Fibroblast of lung (primary cell): ENCODE results near the gene IL31. TPM values are rescaled to one million over a fixed set of nuclear protein-coding genes. Genes with fewer than 3 reads are reported as not detected.

ENCODE experiments used
- DNase-seq, 2 donors: peaks; one replicate each; pipeline versions ENCODE4 v3.0.0 to v3.0.0-alpha.2; 2010; ENCODE audit warnings: low read depth in 2 of 2
- H2AFZ ChIP-seq: 2 replicates; pipeline ENCODE4 v1.5.1; 2012; ENCODE audit warnings: low read length, control low read depth, inconsistent platforms
- H3K27ac ChIP-seq: 2 replicates; pipeline ENCODE4 v1.5.1; 2011; ENCODE audit warnings: low read length, control low read depth; ENCODE audit not compliant: insufficient read depth
- H3K27me3 ChIP-seq: 2 replicates; pipeline ENCODE4 v1.5.1; 2011; ENCODE audit warnings: mild to moderate bottlenecking, low read length; ENCODE audit not compliant: control insufficient read depth, insufficient read depth
- H3K36me3 ChIP-seq: 2 replicates; pipeline ENCODE4 v1.5.1; 2011; ENCODE audit warnings: low read length; ENCODE audit not compliant: control insufficient read depth, insufficient read depth
- H3K4me1 ChIP-seq: 2 replicates; pipeline ENCODE4 v1.5.1; 2011; ENCODE audit warnings: low read length; ENCODE audit not compliant: control insufficient read depth, insufficient read depth; ENCODE audit errors: extremely low read depth
- H3K4me2 ChIP-seq: 2 replicates; pipeline ENCODE4 v1.5.1; 2011; ENCODE audit warnings: low read length, control low read depth; ENCODE audit not compliant: insufficient read depth; ENCODE audit errors: extremely low read depth
- H3K4me3 ChIP-seq, 4 experiments: fragments of 200-600 bp in 1 of 4; sonication (generic) in 1 of 4; replicated peaks in 1 of 4; 2 replicates each; pipeline ENCODE4 v1.5.1; 2011 to 2016; ENCODE audit warnings: low read length in 4 of 4, low read depth in 3 of 4, mild to moderate bottlenecking in 3 of 4, control low read depth in 2 of 4, inconsistent platforms in 1 of 4, mixed read lengths in 1 of 4; ENCODE audit not compliant: insufficient read depth in 1 of 4; ENCODE audit errors: control extremely low read depth in 1 of 4
- H3K79me2 ChIP-seq: 2 replicates; pipeline ENCODE4 v1.5.1; 2012; ENCODE audit warnings: mild to moderate bottlenecking, low read length, inconsistent platforms; ENCODE audit not compliant: control insufficient read depth, insufficient read depth
- H3K9ac ChIP-seq: 2 replicates; pipeline ENCODE4 v1.5.1; 2011; ENCODE audit warnings: mild to moderate bottlenecking, low read length, control low read depth; ENCODE audit not compliant: insufficient read depth
- H3K9me3 ChIP-seq: 2 replicates; pipeline ENCODE4 v1.5.1; 2012; ENCODE audit warnings: low read depth, low read length; ENCODE audit not compliant: control insufficient read depth, insufficient read depth
- H4K20me1 ChIP-seq: 2 replicates; pipeline ENCODE4 v1.5.1; 2011; ENCODE audit warnings: low read length; ENCODE audit not compliant: control insufficient read depth, insufficient read depth; ENCODE audit errors: extremely low read depth
- EZH2 ChIP-seq: IDR thresholded peaks from 2 replicates; pipeline ENCODE4 v1.5.1; 2012; ENCODE audit warnings: low read length, control low read depth, mild to moderate bottlenecking; ENCODE audit errors: missing control alignments
- polyA plus RNA-seq, 2 donors: library from polyadenylated mRNA; depleted of rRNA in 1 of 2; stranded (reverse) in 1 of 2; unstranded in 1 of 2; fragments of >200 nt; gene quantifications; 2 replicates each; pipeline ENCODE4 v1.2.1, GENCODE V29; 2011 to 2012; ENCODE audit warnings: missing spikeins in 1 of 2
- total RNA-seq: library from RNA; depleted of rRNA; stranded (reverse); fragments of >200 nt; gene quantifications from 2 replicates; pipeline ENCODE4 v1.2.1, GENCODE V29; 2014
- TF ChIP-seq, protein P1 (sequence below), 2 donors: IDR thresholded peaks in 1 of 2; conservative IDR thresholded peaks in 1 of 2; 1 replicate in 1 of 2; 2 replicates in 1 of 2; pipeline ENCODE4 v1.5.1; 2011 to 2012; ENCODE audit warnings: low read length in 2 of 2, control low read depth in 1 of 2, inconsistent platforms in 1 of 2, low read depth in 1 of 2, mild to moderate bottlenecking in 1 of 2

IL31 gene
- total and polyA plus RNA-seq, 2 donors (not counting 1 experiment from before 2014, with no cell fraction given): not detected

DNA sequence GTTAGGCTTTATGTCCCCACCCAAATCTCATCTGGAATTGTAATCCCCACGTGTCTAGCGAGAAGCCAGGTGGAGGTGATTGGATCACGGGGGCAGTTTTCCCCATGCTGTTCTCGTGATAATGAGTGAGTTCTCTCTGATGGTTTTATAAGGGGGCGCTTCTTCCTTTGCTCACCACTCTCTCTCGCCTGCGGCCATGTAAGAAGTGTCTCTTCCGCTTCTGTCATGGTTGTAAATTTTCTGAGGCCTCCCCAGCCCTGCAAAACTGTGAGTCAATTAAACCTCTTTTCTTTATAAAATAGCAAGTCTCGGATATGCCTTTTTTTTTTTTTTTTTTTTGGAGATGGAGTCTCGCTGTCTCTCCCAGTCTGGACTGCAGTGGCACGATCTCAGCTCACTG is 13.3 kb downstream of the IL31 start:
- Histone ChIP-seq H3K27ac (no peak overlapping the region), H3K79me2 (no peaks in the 10 kb centered on the region)

DNA sequence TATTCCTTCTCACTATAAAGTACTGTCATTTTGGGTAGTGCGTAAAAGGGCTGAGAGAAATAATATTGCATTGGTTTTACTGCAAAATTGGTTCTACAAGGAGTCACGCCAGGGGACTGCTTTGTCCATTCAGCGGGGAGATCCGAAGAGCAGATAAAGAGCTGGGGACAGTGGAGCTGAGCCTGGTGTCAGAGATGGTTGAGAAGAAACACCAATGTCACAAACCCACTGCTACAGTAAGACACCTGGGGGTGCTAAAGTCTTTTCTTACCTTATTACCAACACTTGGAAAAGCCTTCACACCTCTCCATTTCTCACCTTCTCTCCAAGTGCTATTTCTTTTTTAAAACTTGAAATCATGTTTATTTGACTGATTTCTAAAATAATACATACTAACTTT is 14.1 kb downstream of the IL31 start:
- H3K79me2 ChIP-seq: no peaks in the 10 kb centered on the region
- TF ChIP-seq, protein P1, sequence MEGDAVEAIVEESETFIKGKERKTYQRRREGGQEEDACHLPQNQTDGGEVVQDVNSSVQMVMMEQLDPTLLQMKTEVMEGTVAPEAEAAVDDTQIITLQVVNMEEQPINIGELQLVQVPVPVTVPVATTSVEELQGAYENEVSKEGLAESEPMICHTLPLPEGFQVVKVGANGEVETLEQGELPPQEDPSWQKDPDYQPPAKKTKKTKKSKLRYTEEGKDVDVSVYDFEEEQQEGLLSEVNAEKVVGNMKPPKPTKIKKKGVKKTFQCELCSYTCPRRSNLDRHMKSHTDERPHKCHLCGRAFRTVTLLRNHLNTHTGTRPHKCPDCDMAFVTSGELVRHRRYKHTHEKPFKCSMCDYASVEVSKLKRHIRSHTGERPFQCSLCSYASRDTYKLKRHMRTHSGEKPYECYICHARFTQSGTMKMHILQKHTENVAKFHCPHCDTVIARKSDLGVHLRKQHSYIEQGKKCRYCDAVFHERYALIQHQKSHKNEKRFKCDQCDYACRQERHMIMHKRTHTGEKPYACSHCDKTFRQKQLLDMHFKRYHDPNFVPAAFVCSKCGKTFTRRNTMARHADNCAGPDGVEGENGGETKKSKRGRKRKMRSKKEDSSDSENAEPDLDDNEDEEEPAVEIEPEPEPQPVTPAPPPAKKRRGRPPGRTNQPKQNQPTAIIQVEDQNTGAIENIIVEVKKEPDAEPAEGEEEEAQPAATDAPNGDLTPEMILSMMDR (conservative IDR thresholded peaks at IDR 0.05 in 1 of 2, IDR thresholded peaks at IDR 0.05 in 1 of 2; ENCODE audit: low read depth in 1 of 2, low read length in 2 of 2): no peak
- TF ChIP-seq EZH2: no peak

More for the DNA sequence above, 13.3 kb downstream of the IL31 start:
- Histone ChIP-seq H2AFZ (no peak overlapping the region), H3K9me3 (no peaks in the 10 kb centered on the region), H3K27me3 (no peaks in the 10 kb centered on the region), H3K4me3 (no peak overlapping the region), H3K36me3 (no peaks in the 10 kb centered on the region), H3K9ac (no peak overlapping the region), H4K20me1 (no peaks in the 10 kb centered on the region), H3K4me2 (no peak overlapping the region), H3K4me1 (no peaks in the 10 kb centered on the region)
- DNase-seq: no peak
- no peak for TF ChIP-seq EZH2
- TF ChIP-seq, protein P1 (conservative IDR thresholded peaks at IDR 0.05 in 1 of 2, IDR thresholded peaks at IDR 0.05 in 1 of 2; ENCODE audit: low read depth in 1 of 2, low read length in 2 of 2): no peak

DNA sequence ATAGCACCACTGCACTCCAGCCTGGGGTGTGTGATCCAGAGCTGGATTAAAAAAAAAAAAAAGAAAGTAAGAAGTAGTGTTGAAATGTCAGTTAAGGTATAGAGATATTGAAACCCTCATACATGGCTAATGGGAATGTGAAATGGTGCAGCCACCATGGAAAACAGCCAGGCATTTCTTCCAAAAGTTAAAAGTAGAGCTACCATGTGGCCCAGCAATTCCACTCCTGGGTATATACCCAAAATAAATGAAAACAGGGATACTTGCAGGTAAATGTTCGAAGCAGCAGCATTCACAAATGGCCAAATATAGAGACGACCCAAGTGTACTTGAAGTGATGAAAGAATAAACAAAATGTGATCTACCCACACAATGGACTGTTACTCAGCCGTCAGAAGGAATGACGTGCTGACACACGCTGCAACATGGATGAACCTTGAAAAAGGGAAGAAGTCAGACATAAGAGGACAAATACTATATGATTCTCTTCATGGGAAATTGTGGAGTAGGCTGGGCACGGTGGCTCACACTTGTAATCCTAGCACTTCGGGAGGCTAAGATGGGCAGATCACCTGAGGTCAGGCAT is 15.2 kb downstream of the IL31 start:
- H3K9ac ChIP-seq: no peak overlapping the region
- H3K9me3 ChIP-seq: no peaks in the 10 kb centered on the region
- TF ChIP-seq EZH2: no peak
- TF ChIP-seq, protein P1 (conservative IDR thresholded peaks at IDR 0.05 in 1 of 2, IDR thresholded peaks at IDR 0.05 in 1 of 2; ENCODE audit: low read depth in 1 of 2, low read length in 2 of 2): no peak

More for the DNA sequence above, 14.1 kb downstream of the IL31 start:
- H2AFZ ChIP-seq: no peak overlapping the region
- H3K36me3 ChIP-seq: no peaks in the 10 kb centered on the region
- no peaks in the 10 kb centered on the region for H3K9me3 ChIP-seq
- H3K4me2 ChIP-seq: no peak overlapping the region
- no peaks in the 10 kb centered on the region for H3K27me3 ChIP-seq
- H4K20me1 ChIP-seq: no peaks in the 10 kb centered on the region
- no peak for DNase-seq
- no peak overlapping the region for H3K4me3 ChIP-seq
- no peak overlapping the region for H3K27ac ChIP-seq
- no peaks in the 10 kb centered on the region for H3K4me1 ChIP-seq
- H3K9ac ChIP-seq: no peak overlapping the region

More for the DNA sequence above, 15.2 kb downstream of the IL31 start:
- H3K4me2 ChIP-seq: no peak overlapping the region
- no peak overlapping the region for H3K4me3 ChIP-seq
- H3K27me3 ChIP-seq: no peaks in the 10 kb centered on the region
- H3K36me3 ChIP-seq: no peaks in the 10 kb centered on the region
- no peaks in the 10 kb centered on the region for H3K79me2 ChIP-seq
- no peaks in the 10 kb centered on the region for H4K20me1 ChIP-seq
- H2AFZ ChIP-seq: no peak overlapping the region
- H3K27ac ChIP-seq: no peak overlapping the region
- DNase-seq: no peak
- no peaks in the 10 kb centered on the region for H3K4me1 ChIP-seq
